ENCODE measurements around the gene EHHADH. TPM values are rescaled to one million over a fixed set of nuclear protein-coding genes. Genes with fewer than 3 reads are reported as not detected.
"Not testable (repeated sequence)": the region's sequence is repeated elsewhere in the genome, so short reads cannot be mapped to it uniquely, and the experiment has no call there.

EHHADH gene
- polyA plus RNA-seq (2012; ENCODE audit: insufficient read depth, insufficient read length): not detected

- no peak within 1 kb of the TSS for H3K4me3 ChIP-seq (ENCODE audit: low read length)
- no peak for DNase-seq (ENCODE audit: low read depth, low spot score)
Measured at GRCh38 chr3:185253645-185254410, at the start of gene EHHADH. EHHADH (minus strand) TSS chr3:185254049; CDS start chr3:185254022, 27 bp downstream.

DNA sequence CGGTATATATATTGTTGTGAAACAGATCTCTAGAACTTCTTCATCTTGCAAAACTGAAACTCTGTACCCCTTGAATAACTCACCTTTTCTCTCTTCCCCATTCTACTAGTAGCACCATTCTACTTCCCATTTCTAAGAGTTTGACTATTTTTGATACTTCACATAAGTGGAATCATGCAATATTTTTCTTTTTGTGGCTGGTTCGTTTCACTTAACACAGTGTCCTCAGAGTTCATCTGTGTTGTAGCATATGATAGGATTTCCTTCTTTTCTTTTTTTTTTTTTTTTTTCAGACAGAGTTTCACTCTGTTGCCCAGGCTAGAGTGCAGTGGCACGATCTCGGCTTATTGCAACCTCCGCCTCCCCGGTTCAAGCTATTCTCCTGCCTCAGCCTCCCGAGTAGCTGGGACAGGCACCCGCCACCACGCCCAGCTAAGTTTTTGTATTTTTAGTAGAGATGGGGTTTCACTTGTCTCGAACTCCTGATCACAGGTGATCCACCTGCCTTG is 46.1 kb upstream of the EHHADH start:
- not testable (repeated sequence) for H3K4me3 ChIP-seq (ENCODE audit: low read length); DNase-seq (ENCODE audit: low read depth, low spot score)

DNA sequence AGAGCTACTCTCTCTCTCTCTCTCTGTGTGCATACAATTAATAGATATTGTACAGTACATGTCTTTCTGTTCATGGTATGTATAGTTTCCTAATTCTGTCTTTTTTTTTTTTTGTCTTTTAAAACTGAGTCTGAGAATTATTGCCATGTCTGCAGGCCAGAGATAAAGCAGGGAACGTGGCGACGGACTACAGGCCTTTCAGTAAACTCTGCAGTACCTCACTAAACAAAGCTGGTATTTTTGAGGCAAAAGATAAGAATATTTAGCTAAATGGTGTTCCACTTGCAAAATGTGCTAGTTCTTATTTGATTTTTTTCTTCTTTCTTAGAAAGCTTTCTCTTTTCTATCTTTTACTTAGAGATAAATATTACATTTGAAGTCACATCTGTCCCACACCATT is 44.0 kb upstream of the EHHADH start:
- no peak for DNase-seq (ENCODE audit: low read depth, low spot score)

DNA sequence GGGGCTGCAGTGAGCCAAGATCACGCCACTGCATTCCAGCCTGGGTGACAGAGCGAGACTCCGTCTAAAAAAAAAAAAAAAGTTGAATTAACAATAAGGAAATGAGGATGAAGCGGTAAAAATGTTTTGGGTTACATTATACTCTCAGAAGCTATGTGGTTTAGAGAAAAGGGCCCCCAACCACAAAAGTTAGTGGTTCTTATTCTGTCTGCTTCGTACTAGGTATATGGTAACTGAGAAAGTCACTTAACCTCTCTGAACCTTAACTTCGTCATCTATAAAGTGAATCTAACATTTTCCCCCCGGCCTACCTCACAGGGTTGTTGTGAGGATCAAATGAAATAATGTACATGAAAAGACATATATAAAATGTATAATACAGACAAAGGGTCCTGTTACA is 38.4 kb upstream of the EHHADH start:
- H3K4me3 ChIP-seq (ENCODE audit: low read length): no peak overlapping the region
- DNase-seq (ENCODE audit: low read depth, low spot score): no peak

More for the DNA sequence above, 44.0 kb upstream of the EHHADH start:
- H3K4me3 ChIP-seq (ENCODE audit: low read length): no peak overlapping the region

DNA sequence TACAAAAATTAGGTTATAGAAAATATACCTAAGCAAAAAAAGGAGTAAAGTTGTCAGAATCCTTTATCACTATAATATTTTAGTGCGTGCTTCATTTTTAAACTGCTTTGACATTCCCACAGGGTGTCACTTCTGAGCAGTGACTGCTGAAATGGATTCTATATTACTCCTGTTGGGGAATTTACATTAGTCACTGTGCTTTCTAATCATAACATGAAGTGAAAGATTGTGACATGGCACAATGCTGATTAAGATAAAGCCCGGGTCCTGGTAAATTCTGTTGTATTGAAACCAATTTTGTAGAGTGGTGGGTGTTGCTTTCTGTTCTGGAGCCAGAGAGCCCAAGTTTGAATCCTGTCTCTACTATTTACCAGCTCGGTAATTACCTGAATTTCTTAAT is 36.4 kb upstream of the EHHADH start:
- no peak for DNase-seq (ENCODE audit: low read depth, low spot score)
- H3K4me3 ChIP-seq (ENCODE audit: low read length): no peak overlapping the region

DNA sequence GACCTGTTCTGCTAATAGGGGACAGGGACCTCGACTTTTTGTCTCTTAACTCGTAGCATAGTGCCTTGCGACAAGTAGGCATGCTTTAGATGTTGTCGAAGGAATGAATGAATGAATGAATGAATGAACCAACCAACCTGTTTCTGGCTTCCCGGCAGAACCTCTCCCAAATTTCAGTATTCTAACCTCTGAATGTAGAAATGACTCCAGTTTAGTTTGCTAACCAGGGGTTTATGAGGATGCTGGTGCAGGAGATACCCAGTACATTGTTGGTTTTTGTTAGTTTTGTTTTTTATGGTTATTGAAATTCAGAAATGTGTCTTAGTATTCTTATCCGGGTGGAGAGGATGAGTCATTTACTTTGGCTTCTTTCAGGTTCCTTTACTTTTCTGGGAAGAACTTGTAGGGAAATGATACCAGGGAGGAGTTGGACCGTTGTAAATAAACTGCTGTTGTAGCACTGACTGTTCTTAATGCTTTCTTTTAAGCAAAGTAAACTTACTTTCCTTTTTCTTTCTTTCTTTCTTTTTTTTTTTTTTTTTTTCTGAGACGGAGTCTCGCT is 29.6 kb upstream of the EHHADH start:
- no peak for DNase-seq (ENCODE audit: low read depth, low spot score)
- H3K4me3 ChIP-seq (ENCODE audit: low read length): no peak overlapping the region

DNA sequence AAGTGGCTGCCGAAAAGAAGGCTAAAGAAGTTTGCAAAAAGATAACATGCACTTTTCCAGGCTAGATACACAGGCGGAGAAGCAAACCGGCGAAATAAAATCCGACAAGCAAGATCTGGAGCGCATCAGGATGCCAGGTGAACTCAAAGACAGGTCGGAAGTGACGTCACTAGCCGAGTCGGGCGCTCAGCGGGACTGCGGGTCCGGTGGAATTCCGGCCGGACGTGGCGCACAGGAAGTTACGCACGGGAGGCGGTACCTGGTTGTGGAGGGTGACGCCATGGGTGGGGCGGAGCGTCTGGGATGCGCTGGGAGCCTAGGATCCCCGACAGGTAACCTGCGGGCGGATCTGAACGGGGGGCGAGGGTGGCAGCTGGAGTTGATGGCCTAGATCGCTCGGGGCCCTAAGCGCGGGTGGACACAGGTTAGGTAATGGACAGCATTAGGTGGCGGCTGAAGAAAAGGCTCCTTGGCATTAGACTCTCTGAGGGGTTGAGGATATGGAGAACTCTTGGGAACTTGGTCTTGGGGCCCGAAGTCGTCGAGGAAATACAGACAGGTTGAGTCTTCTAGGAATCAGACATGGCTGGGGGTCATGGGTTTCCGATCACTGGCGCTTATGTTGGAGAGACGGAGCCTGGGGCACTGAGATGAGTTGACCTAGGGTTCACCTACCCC is 29.0 kb upstream of the EHHADH start:
- no peak overlapping the region for H3K4me3 ChIP-seq (ENCODE audit: low read length)
- DNase-seq (ENCODE audit: low read depth, low spot score): no peak

GRCh38 chr3:185280572-185281365 is 26.9 kb upstream of the EHHADH start:
- peak; percentile 17 for DNase-seq (ENCODE audit: low read depth, low spot score)
- no peak overlapping the region for H3K4me3 ChIP-seq (ENCODE audit: low read length)

GRCh38 chr3:185279587-185280138 is 25.8 kb upstream of the EHHADH start:
- DNase-seq (ENCODE audit: low read depth, low spot score): no peak
- no peak overlapping the region for H3K4me3 ChIP-seq (ENCODE audit: low read length)

GRCh38 chr3:185276415-185276814 is 22.6 kb upstream of the EHHADH start:
- H3K4me3 ChIP-seq (ENCODE audit: low read length): no peak overlapping the region

DNA sequence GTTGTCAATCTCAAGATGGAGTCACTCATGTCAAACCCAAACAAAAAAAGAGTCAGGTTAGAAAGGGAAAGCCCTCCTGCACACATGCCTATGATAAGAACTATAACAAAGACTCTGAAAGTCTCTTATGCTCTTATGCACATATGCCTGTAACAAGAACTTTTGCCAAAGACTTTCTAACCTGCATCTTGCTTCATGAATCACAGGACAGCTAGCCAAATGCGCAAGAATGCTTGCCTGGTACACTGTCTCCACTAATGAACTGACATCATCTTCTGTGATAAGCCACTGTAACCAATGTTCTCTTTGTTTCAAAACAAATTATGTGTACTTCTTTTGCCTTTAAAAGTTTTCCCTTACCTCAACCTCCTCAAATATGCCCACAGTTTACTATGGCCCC is 18.2 kb upstream of the EHHADH start:
- H3K4me3 ChIP-seq (ENCODE audit: low read length): no peak overlapping the region
- DNase-seq (ENCODE audit: low read depth, low spot score): no peak

More at GRCh38 chr3:185276415-185276814, 22.6 kb upstream of the EHHADH start:
- no peak for DNase-seq (ENCODE audit: low read depth, low spot score)

- H3K4me3 ChIP-seq (ENCODE audit: low read length): no peak overlapping the region
- DNase-seq (ENCODE audit: low read depth, low spot score): no peak
Measured at GRCh38 chr3:185270956-185271332, 17.1 kb upstream of the EHHADH start.

- H3K4me3 ChIP-seq (ENCODE audit: low read length): no peak overlapping the region
- DNase-seq (ENCODE audit: low read depth, low spot score): peak; percentile 5
Measured at GRCh38 chr3:185270262-185270955, 16.6 kb upstream of the EHHADH start.

DNA sequence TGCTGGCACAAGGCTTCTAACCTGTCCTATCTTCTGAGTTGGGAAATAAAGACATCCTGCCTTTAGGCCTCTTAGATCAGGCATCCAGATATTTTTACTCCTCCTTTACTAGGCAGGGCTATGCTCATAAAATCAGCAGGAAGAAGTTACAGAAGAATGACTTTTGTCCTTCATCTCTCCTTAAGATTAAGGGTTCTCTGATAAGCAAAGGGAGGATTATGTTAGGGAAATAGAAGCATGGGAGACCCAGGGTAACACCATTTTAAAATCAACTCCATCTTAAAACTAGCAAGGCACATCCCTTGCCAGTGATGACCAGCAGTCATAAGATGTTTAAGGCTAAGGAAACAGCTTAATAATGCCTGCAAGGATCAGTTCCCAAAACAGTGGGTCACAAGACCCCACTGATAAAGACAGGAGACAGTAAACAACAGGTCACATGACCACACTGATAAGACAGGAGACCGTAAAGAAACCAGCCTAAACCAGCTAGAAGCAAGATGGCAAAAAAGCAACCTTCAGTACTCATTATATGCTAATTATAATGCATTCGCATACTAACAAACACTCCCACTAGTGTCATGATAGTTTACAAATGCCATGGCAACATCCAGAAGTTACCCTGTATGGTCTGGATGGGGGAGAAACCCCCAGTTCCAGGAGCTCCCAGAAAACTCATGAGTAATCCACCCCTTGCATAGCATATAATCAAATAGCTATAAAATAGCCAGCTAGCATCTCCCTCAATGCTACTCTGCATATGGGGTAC is 14.5 kb upstream of the EHHADH start:
- no peak overlapping the region for H3K4me3 ChIP-seq (ENCODE audit: low read length)
- no peak for DNase-seq (ENCODE audit: low read depth, low spot score)

DNA sequence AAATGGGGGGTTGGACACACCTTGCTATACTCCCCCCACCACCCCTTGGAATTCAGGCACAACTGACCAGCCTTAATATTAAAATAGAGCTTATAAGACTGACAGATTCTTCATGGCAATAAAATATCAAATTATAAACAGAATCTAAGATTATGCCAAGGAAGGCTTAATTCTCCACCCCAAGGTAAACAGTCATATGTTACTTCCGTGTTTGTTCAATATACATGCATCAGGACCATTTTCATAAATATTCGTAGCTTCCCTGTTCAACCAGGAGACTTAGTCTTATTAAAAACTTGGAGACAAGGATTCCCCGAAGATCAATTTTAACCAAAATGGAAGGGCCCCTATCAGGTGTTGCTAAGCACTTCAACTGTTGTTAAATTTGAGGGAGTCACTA is 13.3 kb upstream of the EHHADH start:
- DNase-seq (ENCODE audit: low read depth, low spot score): no peak
- H3K4me3 ChIP-seq (ENCODE audit: low read length): no peak overlapping the region

DNA sequence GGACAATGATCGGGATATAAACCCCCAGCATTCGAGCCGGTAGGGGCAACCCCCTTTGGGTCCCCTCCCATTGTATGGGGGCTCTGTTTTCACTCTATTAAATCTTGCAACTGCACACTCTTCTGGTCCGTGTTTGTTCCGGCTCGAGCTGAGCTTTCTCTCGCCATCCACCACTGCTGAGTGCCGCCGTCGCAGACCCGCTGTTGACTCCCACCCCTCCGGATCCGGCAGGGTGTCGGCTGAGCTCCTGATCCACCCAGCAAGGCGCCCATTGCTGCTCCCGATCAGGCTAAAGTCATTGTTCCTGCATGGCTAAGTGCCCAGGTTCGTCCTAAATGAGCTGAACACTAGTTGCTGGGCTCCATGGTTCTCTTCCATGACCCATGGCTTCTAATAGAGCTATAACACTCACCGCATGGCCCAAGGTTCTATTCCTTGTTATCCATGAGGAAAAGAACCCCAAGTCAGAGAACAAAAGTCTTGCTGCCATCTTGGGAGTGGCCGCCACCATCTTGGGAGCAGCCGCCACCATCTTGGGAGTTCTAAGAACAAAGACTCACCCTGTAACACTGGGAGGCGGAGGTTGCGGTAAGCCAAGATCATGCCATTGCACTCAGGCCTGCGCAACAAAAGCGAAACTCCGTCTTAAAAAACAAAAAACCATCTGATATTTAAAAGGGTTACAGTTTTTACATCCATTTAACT is 11.2 kb upstream of the EHHADH start:
- no peak for DNase-seq (ENCODE audit: low read depth, low spot score)
- H3K4me3 ChIP-seq (ENCODE audit: low read length): no peak overlapping the region

DNA sequence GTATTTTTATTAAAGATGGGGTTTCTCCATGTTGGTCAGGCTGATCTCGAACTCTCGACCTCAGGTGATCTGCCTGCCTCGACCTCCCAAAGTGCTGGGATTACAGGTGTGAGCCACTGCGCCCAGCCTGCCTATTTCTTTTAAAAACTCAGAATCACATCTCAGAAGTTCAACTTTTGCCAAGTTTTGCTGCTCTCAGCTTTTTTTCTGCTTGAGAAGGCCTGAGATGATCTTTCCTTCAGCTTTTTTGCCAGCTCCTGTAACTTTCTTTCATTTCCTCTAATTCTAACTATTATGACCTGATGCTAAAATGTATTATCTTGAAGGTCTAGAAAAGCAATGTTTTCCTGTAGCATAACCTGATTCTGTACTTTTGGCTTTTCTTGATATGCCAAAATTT is 9.6 kb upstream of the EHHADH start:
- no peak overlapping the region for H3K4me3 ChIP-seq (ENCODE audit: low read length)
- DNase-seq (ENCODE audit: low read depth, low spot score): no peak

Measured in Jurkat, Clone E6-1 (cell line).